ENCODE results near the gene MS4A18. TPM values are rescaled to one million over a fixed set of nuclear protein-coding genes. Genes with fewer than 3 reads are reported as not detected.

Gene MS4A18
- total and polyA plus RNA-seq, 10 of the 15 experiments (the other 5 are each of a cell fraction or from before 2014, with no cell fraction given): not detected

DNA sequence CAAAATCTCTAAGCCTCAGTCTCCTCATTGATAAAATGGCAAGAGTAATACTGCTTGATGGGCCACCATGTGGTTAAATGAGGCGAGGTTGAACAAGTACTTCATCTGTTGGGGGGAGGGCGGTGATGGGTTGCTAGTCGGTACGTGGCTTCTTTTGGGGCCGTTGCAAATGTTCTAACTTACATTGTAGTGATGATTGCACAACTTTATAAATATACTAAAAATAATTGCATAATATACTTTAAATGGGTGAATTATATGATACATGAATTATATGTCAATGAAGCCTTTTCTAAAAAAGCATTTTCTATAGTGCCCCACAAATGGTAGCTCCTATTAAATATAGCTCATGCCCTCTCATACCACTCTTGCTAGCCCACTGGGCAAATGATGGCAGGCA, 18.6 kb upstream of the MS4A18 start:
- intact Hi-C loops (cut with micrococcal nuclease; ENCODE audit: unreplicated experiment): no loop called here
- FAIRE-seq (no peak), ATAC-seq (no peak), DNase-seq (ENCODE audit: low read depth, low spot score) (no peak)
- ChIA-PET SMC1A (ENCODE audit: uncharacterized antibody, unreplicated experiment) (interaction anchor here (1.2 to 5.5 kb wide), 3 partner anchors 21 to 57 kb away, joined by 4 to 20 read pairs (median 5); no protein-coding TSS in a partner anchor), POLR2A (no interaction called here), RAD21 (ENCODE audit: unreplicated experiment) (interaction anchor here (1.5 kb wide), 1 partner anchor 57 kb away, joined by 3 read pairs; no protein-coding TSS in a partner anchor), CTCF (interaction anchor here (1.4 to 1.7 kb wide), 2 partner anchors 50 to 57 kb away, joined by 3 to 6 read pairs; partner anchors contain the start of gene MS4A15)
- Histone ChIP-seq H3K9me3 (replicated peaks; ENCODE audit: control insufficient read depth, insufficient read depth, low read length) (no peaks in the 10 kb centered on the region), H2AFZ (ENCODE audit: control insufficient read depth, low read depth, low read length) (no peak overlapping the region), H3K36me3 (ENCODE audit: control insufficient read depth in 2 of 2, insufficient read depth in 2 of 2, low read length in 1 of 2) (no peaks in the 10 kb centered on the region), H3K4me1 (ENCODE audit: control insufficient read depth, insufficient read depth, low read length) (no peaks in the 10 kb centered on the region), H3K27ac (ENCODE audit: control insufficient read depth, insufficient read depth) (no peak overlapping the region), H3K9ac (ENCODE audit: control insufficient read depth, insufficient read depth, low read length) (no peak overlapping the region), H3K4me2 (ENCODE audit: control insufficient read depth, insufficient read depth) (no peak overlapping the region), H3K27me3 (replicated peaks in 1 of 2; ENCODE audit: control insufficient read depth in 2 of 2, insufficient read depth in 2 of 2, low read length in 1 of 2) (no peaks in the 10 kb centered on the region), H3K4me3 (no peak overlapping the region), H4K20me1 (ENCODE audit: control insufficient read depth, insufficient read depth) (no peaks in the 10 kb centered on the region), H3K79me2 (ENCODE audit: control insufficient read depth, insufficient read depth, low read length) (no peaks in the 10 kb centered on the region)
- TF ChIP-seq, protein P1, sequence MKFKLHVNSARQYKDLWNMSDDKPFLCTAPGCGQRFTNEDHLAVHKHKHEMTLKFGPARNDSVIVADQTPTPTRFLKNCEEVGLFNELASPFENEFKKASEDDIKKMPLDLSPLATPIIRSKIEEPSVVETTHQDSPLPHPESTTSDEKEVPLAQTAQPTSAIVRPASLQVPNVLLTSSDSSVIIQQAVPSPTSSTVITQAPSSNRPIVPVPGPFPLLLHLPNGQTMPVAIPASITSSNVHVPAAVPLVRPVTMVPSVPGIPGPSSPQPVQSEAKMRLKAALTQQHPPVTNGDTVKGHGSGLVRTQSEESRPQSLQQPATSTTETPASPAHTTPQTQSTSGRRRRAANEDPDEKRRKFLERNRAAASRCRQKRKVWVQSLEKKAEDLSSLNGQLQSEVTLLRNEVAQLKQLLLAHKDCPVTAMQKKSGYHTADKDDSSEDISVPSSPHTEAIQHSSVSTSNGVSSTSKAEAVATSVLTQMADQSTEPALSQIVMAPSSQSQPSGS (IDR thresholded peaks at IDR 0.05; ENCODE audit: low read length): no peak
- TF ChIP-seq, protein P2, sequence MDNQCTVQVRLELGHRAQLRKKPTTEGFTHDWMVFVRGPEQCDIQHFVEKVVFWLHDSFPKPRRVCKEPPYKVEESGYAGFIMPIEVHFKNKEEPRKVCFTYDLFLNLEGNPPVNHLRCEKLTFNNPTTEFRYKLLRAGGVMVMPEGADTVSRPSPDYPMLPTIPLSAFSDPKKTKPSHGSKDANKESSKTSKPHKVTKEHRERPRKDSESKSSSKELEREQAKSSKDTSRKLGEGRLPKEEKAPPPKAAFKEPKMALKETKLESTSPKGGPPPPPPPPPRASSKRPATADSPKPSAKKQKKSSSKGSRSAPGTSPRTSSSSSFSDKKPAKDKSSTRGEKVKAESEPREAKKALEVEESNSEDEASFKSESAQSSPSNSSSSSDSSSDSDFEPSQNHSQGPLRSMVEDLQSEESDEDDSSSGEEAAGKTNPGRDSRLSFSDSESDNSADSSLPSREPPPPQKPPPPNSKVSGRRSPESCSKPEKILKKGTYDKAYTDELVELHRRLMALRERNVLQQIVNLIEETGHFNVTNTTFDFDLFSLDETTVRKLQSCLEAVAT (IDR thresholded peaks at IDR 0.05): no peak
- TF ChIP-seq CHD4 (IDR thresholded peaks at IDR 0.05) (no peak), RCOR1 (conservative IDR thresholded peaks at IDR 0.05; ENCODE audit: low read depth, low read length) (no peak), NFXL1 (IDR thresholded peaks at IDR 0.05; ENCODE audit: borderline replicate concordance) (no peak), ZSCAN29 (IDR thresholded peaks at IDR 0.05) (no peak), POLR2AphosphoS2 (IDR thresholded peaks at IDR 0.05; ENCODE audit: low read depth, low read length) (no peak), ZNF207 (IDR thresholded peaks at IDR 0.05; ENCODE audit: borderline replicate concordance) (no peak), HDAC2 (IDR thresholded peaks at IDR 0.05) (no peak), SREBF1 (IDR thresholded peaks at IDR 0.05; ENCODE audit: low read length) (no peak), RB1 (IDR thresholded peaks at IDR 0.05; ENCODE audit: borderline replicate concordance) (no peak)
- in situ Hi-C loops (cut with MboI): no loop called here
- 12% methylated on average over 5 of the region's 5 CpGs for WGBS (ENCODE audit: insufficient coverage, insufficient replicate concordance, low lambda C conversion rate, missing lambda C conversion rate)
- no TSS peak for BruUV-seq (replicated peaks)
